OCI-LY1 (cell line): Measurements from ENCODE around the gene ANKRD33.

Experiments used
- H2AFZ ChIP-seq: fragments of 200-600 bp; sonication (generic), shearing (Covaris generic); 2 replicates; pipeline ENCODE4 v1.6.0; 2014; ENCODE audit warnings: antibody characterized with exemption, mild to moderate bottlenecking, low read length
- H3F3A ChIP-seq: fragments of 200-600 bp; sonication (generic), shearing (Covaris generic); 2 replicates; pipeline ENCODE4 v1.6.0; 2014; ENCODE audit warnings: mild to moderate bottlenecking, antibody characterized with exemption, low read length, moderate library complexity; ENCODE audit not compliant: insufficient read depth
- H3K27ac ChIP-seq: fragments of 200-600 bp; sonication (generic); 2 replicates; pipeline ENCODE4 v1.5.1; 2014; ENCODE audit warnings: low read length, mixed run types, mild to moderate bottlenecking, low read depth; ENCODE audit not compliant: poor library complexity, severe bottlenecking
- H3K27me3 ChIP-seq: fragments of 200-600 bp; sonication (generic); 2 replicates; pipeline ENCODE4 v1.6.0; 2014; ENCODE audit warnings: antibody characterized with exemption, mild to moderate bottlenecking, low read length, moderate library complexity; ENCODE audit not compliant: insufficient read depth
- H3K36me3 ChIP-seq: fragments of 200-600 bp; sonication (generic); 2 replicates; pipeline ENCODE4 v1.6.1; 2014; ENCODE audit warnings: mild to moderate bottlenecking, antibody characterized with exemption, low read length, moderate library complexity, mixed read lengths; ENCODE audit not compliant: insufficient read depth
- H3K4me1 ChIP-seq: fragments of 200-600 bp; sonication (generic); 2 replicates; pipeline ENCODE4 v1.5.1; 2014; ENCODE audit warnings: mild to moderate bottlenecking, low read length, moderate library complexity; ENCODE audit not compliant: insufficient read depth, severe bottlenecking
- H3K4me2 ChIP-seq: fragments of 200-600 bp; sonication (generic), shearing (Covaris generic); 2 replicates; pipeline ENCODE4 v1.6.1; 2014; ENCODE audit warnings: low read length
- H3K4me3 ChIP-seq: fragments of 200-600 bp; sonication (generic); 2 replicates; pipeline ENCODE4 v1.5.1; 2014; ENCODE audit warnings: low read length, low read depth, mild to moderate bottlenecking, mixed read lengths; ENCODE audit not compliant: poor library complexity, severe bottlenecking
- H3K79me2 ChIP-seq: fragments of 200-600 bp; shearing (Covaris generic); 2 replicates; pipeline ENCODE4 v1.6.1; 2016; ENCODE audit warnings: mixed run types, low read length, mixed read lengths; ENCODE audit not compliant: insufficient read depth
- H3K9ac ChIP-seq: fragments of 200-600 bp; sonication (generic), shearing (Covaris generic); 2 replicates; pipeline ENCODE4 v1.6.1; 2014; ENCODE audit warnings: mild to moderate bottlenecking, low read length, mixed read lengths
- H3K9me2 ChIP-seq: fragments of 200-600 bp; sonication (generic), shearing (Covaris generic); 2 replicates; pipeline ENCODE4 v1.6.1; 2014; ENCODE audit warnings: low read depth, mild to moderate bottlenecking, low read length, mixed read lengths
- H3K9me3 ChIP-seq: fragments of 200-600 bp; shearing (Covaris generic); 2 replicates; pipeline ENCODE4 v1.6.1; 2014; ENCODE audit warnings: low read length, mixed read lengths
- H4K20me1 ChIP-seq: fragments of 200-600 bp; sonication (generic), shearing (Covaris generic); 2 replicates; pipeline ENCODE4 v1.6.0; 2016; ENCODE audit warnings: mild to moderate bottlenecking, low read length; ENCODE audit not compliant: insufficient read depth
- CTCF ChIP-seq: fragments of 200-600 bp; sonication (generic), shearing (Covaris generic); IDR thresholded peaks from 2 replicates; pipeline ENCODE4 v1.5.1; 2017; ENCODE audit warnings: mild to moderate bottlenecking, antibody characterized with exemption, low read length, moderate library complexity, mixed read lengths
- EZH2 ChIP-seq: fragments of 200-600 bp; sonication (generic), shearing (Covaris generic); IDR thresholded peaks from 2 replicates; pipeline ENCODE4 v1.8.0; 2017; ENCODE audit warnings: borderline replicate concordance, mixed run types, mild to moderate bottlenecking, antibody characterized with exemption, low read length, moderate library complexity, mixed read lengths

ANKRD33 gene

GRCh38 chr12:51895378-51896135 is 7.7 kb downstream of the ANKRD33 start:
- TF ChIP-seq EZH2 = no peak
- TF ChIP-seq CTCF = no peak
- Histone ChIP-seq H3K4me3 (no peak overlapping the region), H3K79me2 (no peaks in the 10 kb centered on the region), H3K4me1 (no peaks in the 10 kb centered on the region), H3K27me3 (no peaks in the 10 kb centered on the region; the same call in 1 of the 2 replicates), H3K27ac (no peak overlapping the region), H3F3A (no peaks in the 10 kb centered on the region), H3K9me2 (no peaks in the 10 kb centered on the region), H3K9ac (no peak overlapping the region), H3K9me3 (no peaks in the 10 kb centered on the region), H4K20me1 (no peaks in the 10 kb centered on the region), H2AFZ (no peak overlapping the region), H3K4me2 (no peak overlapping the region), H3K36me3 (no peaks in the 10 kb centered on the region)

- Histone ChIP-seq H3K27me3 (no peaks in the 10 kb centered on the region; the same call in 1 of the 2 replicates), H3K9me3 (no peaks in the 10 kb centered on the region), H4K20me1 (no peaks in the 10 kb centered on the region), H3K4me1 (no peaks in the 10 kb centered on the region), H3K4me2 (no peak overlapping the region), H3K27ac (no peak overlapping the region), H3F3A (no peaks in the 10 kb centered on the region), H3K9ac (no peak overlapping the region), H3K9me2 (no peaks in the 10 kb centered on the region), H3K79me2 (no peaks in the 10 kb centered on the region), H3K36me3 (no peaks in the 10 kb centered on the region), H3K4me3 (no peak overlapping the region), H2AFZ (no peak overlapping the region)
- TF ChIP-seq CTCF = no peak
- TF ChIP-seq EZH2 = no peak
These were observed 8.3 kb downstream of the ANKRD33 start for GRCh38 chr12:51896236-51896635.

GRCh38 chr12:51897181-51897580 is 9.3 kb downstream of the ANKRD33 start:
- no peak overlapping the region for H3K9ac ChIP-seq
- H2AFZ ChIP-seq = no peak overlapping the region
- no peak for TF ChIP-seq EZH2
- TF ChIP-seq CTCF = no peak
- no peaks in the 10 kb centered on the region for H3K4me1 ChIP-seq
- H3F3A ChIP-seq = no peaks in the 10 kb centered on the region
- H3K36me3 ChIP-seq = no peaks in the 10 kb centered on the region
- H3K9me3 ChIP-seq = no peaks in the 10 kb centered on the region
- H3K4me3 ChIP-seq = no peak overlapping the region
- H3K9me2 ChIP-seq = no peaks in the 10 kb centered on the region
- no peak overlapping the region for H3K27ac ChIP-seq
- no peaks in the 10 kb centered on the region; the same call in 1 of the 2 replicates for H3K27me3 ChIP-seq
- H4K20me1 ChIP-seq = no peaks in the 10 kb centered on the region
- no peaks in the 10 kb centered on the region for H3K79me2 ChIP-seq
- no peak overlapping the region for H3K4me2 ChIP-seq
